HCEC 1CT (cell line): ENCODE results near the gene ATXN7L1.

ENCODE experiments used
- DNase-seq: peaks from one replicate; pipeline ENCODE4 v3.0.0-alpha.2; 2017

Gene ATXN7L1

DNA sequence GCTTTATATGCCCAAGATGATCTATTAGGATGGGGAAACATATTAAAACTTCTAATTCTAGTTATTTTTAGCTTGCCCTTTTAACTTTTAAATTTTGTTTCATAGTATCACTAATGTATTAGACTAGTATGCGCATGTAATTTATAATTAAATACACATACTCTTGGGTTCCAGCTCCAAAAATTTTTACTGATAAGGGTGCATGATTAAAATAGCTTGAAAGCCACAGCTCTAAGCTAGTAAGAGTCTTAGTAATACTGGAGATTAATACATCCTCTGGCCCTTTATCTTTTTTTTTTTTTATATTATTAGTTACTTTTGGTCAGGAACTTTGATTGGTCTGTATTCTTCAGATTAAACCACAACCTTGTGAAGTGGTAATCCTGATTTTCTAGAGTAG is 53.6 kb downstream of the ATXN7L1 start:
- no peak for DNase-seq

DNA sequence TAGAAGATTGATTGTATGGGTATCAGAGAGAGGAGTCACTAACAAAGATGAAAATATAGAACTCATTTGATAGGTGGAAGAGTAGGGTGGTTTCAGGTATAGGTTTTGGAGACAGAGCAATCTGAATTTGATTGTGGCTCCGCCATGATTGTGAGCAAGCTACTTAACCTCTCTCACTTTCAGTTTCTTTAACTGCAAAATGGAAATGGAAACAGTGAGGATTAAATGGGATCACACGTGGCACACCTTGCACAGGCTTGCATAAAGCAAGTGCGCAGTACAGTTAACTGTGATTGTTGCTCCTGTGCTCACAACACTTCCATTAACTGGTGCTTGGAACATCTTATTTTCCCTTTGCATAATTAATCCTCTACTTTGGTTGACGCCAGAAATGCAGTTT is 54.9 kb downstream of the ATXN7L1 start:
- no peak for DNase-seq

DNA sequence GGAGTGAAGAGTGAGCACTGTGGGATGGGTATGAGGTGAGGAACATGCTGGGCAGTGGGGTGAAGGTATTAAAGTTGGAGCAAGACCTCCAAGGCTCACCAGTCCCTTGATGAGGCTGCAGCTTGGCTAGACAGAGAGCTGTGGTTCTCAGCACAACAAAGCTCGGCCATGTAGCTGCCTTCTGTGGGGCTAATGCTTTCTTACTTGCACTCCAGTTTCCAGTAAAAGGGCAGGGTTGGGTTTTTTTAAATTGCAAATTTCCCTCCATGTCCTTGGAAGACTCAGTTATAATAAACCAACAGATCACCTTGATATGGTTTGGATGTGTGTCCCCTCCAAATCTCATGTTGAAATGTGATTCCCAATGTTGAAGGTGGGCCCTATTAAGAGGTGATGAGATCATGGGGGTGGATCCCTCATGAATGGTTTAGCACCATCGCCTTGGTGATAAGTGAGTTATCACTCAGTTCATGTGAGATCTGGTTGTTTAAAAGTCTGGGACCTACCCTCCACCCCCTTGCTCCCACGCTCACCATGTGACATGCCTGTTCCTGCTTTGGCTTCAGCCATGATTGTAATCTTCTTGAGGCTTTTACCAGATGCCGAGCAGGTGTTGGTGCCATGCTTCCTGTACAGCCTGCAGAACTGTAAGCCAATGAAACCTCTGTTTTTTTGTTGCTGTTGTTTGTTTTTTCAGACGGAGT is 55.9 kb downstream of the ATXN7L1 start:
- no peak for DNase-seq

DNA sequence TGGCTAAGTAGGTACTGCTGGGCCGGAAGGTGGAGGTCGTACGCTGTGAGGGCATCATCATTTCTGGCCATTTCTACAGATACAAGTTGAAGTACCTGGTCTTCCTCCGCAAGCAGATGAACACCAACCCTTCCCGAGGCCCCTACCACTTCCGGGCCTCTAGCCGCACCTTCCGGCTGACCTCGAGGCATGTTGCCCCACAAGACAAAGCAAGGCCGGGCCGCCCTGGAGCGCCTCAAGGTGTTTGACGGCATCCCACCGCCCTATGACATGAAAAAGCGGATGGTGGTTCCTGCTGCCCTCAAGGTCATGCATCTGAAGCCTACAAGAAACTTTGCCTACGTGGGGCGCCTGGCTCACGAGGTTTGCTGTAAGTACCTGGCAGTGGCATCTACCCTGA is 56.8 kb downstream of the ATXN7L1 start:
- no peak for DNase-seq

DNA sequence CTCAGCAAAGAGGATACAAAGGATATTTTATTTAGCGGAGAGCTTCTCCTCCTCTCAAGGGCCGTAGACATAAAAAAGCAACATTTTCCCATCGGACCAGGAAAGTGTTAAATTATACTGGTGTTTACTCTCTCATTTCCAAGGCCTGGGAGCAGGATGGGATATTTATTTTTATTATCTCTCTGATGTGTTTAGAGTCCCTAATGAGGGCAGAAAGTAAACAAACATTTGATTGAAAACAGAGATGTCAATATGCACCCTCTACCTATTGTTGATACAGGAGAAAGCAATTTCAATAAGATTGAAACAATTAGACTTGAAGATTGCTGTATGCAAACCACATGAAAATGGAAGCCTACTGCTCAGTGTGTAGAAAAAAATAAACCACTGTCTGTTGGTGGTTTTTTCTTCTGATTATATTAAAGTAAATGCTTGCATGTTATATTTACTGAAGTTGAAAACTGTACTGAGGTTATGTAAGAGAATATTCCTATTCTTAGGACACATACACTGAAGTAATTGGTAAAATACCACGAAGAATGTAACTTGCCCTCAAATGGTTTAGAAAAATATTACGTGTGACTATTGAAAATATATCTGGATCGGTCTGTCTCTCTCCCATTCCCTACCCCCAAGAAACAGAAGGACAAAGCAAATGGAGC is 59.3 kb downstream of the ATXN7L1 start:
- no peak for DNase-seq

DNA sequence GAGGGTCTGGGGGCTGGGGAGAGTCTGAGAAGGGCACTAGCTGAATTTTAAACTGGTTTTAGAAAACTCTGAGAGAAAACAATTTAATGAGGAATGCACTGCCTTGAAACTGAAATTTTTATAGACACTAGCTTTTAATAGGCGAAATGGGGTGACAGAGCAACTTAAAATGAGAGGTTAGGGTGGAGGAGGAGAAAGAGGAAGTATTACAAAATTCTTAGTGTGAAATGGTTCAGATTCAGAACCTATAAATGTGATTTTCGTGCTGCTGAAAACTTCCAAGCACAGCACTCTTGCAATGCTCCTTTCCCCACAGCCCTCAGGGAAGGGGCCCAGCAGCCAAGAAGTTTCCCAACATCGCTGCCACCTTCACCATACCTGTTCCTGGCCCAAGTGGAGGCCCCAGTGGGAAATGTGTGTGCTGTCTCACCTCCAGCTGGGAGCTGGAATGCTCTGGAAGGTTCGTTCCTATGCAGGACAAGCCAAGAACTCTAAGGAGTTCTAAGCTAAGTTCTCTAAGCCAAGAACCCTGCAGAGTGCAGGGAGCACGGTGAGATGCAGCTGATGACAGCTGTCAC is 60.0 kb downstream of the ATXN7L1 start:
- DNase-seq, result no peak

DNA sequence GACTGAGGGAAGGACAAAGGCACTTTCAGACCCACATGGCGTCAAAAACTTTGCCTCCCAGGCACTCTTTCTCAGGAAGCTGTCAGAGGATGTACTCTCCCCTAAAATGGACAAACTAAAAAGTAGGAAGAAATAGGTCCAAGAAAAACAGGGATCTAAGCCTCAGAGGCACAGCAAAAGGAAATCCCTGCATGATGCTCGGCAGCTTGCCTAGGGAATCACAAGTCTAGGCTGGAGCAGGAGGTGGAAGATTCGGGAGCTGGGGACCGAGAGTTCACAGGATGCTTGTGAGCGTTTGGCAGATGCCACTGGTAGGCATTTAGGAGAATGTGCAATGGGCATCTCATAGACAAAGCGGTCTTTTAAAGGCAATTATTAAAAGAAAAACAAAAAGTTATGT is 60.8 kb downstream of the ATXN7L1 start:
- DNase-seq, result no peak

DNA sequence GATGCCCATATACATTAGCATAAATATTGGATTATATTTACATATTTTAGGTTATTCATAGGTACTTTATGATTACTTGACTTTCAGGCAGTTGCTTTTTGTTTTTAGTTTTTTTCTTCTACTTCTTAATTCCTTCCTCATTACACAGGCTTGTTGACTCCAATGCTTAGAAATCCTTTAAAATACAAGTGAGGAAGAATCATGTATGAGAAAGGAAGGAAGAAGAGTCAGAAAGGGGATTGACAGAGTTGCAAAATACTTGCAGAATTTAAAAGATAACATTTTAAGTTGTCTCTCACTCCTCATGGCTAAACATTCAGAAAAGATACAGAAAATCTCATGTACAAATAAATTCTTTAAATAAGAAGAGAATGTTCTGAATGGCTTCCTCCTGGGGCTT is 61.9 kb downstream of the ATXN7L1 start:
- no peak for DNase-seq

DNA sequence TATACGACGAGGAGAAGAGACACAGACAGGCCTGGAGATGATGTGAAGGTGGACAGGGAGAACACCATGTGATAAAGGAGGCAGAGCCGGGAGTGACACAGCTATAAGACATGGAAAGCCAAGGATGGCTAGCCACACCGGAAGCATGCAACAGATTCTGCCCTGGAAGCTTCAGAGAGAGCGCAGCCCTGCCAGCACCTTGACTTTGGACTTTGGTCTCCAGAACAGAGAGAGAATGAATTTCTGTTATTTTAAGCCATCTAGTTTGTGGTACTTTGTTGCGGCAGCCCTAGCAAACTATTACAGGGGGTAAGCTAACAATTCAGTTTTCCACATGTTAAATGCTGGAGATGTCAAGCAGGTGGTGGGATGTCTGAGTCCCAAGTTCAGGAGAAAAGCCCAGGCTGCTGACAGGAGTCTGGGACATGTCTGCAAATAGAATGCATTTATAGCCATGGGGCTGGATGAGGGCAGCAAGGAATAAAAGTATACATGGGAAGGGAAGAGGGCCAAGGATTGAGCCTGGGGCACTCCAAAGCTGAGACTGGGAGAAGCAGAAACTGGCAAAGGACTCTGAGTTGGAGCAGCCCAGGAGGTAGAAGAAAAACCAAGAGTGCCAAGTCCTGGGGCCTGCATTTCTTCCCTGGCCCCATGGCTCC is 65.1 kb downstream of the ATXN7L1 start:
- DNase-seq, result no peak

DNA sequence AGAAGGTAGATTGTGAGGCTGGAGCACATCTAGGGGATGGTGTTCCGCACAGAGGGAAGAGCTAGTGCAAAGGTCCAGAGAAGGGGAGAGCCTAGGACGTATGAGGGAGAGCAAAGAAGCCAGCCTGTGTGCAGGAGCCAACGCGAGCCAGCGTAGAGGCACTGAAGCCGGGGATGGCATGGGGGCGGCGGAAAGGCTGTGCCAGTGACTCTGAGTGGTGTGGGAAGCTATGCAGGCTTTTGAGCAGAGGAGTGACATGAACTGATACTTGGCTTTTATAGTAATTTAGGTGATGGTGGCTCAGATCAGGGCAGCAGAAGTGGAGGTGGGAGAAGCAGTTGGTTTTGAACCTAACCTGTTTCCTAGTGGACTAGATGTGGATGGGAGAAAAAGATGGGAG is 65.8 kb downstream of the ATXN7L1 start:
- no peak for DNase-seq

DNA sequence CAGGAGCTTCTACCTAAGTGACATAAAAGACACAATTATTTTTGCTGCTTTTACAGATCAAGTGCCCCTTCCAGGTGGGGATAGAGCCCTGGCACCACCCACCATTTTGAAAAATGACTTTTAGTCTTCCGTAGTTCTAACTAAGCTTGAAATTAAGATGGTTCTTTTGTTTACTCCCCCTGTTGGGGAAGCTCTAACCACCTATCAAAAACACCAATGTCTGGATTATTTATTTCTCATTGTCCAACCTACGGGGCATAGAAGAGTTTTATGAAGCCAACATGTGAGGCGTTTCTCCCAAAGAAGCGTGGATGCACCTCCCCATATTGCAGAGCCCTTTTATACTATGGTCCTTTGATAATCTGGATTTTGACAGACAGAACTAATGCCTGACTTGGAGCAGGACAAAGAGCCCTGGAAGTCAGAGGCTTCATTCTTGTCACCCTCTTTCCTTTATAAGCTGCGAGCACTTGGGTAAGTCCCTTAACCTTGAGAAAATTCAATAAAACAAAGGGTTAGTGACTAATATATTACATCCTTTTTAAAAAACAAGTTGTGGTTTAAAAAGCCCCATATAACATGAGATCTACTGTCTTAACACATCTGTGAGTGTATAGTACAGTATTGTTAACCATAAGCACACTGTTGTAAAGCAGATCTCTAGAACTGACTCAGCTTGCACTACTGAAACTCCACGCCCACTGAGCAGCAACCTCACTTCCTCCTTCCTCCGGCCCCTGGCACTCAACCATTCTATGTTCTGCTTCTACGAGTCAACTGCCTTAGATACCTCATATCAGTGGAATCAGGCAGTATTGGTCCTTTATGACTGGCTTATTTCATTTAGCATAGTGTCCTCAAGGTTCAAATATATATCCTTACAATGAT is 67.5 kb downstream of the ATXN7L1 start:
- peak; percentile 84 for DNase-seq

DNA sequence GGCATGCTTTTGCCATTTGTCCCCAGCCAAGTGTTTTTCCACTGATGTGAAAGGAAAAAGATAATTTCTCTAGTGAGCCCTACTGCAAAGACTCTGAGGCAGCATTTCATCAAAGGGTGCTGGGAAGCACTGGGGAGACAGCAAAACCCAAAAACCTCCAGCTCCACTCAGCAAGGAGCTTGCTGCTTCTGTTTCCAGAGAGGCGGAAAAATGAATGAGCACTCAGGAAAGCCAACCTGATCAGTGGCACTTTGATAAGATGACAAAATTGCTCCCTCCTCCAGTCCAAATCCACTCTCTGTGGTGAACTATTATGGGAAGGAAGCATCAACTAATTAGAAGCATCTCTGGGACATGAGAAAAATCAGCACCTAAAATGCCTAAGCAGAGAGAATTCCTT is 68.2 kb downstream of the ATXN7L1 start:
- no peak for DNase-seq

DNA sequence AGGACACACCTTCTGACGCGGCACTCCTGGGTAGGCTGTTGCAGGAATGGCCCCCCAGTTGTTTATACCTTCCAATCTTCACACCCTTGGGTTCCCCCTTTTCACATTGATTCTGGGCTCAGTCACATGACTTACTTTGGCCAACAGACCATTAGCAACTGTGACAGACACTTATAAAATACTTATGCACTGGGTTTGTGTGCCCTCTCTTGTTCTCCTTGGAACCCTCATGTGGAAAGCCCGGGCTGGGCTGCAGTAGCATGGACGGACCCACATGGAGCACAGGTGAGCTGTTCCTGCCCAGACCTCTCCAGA is 69.0 kb downstream of the ATXN7L1 start:
- no peak for DNase-seq

DNA sequence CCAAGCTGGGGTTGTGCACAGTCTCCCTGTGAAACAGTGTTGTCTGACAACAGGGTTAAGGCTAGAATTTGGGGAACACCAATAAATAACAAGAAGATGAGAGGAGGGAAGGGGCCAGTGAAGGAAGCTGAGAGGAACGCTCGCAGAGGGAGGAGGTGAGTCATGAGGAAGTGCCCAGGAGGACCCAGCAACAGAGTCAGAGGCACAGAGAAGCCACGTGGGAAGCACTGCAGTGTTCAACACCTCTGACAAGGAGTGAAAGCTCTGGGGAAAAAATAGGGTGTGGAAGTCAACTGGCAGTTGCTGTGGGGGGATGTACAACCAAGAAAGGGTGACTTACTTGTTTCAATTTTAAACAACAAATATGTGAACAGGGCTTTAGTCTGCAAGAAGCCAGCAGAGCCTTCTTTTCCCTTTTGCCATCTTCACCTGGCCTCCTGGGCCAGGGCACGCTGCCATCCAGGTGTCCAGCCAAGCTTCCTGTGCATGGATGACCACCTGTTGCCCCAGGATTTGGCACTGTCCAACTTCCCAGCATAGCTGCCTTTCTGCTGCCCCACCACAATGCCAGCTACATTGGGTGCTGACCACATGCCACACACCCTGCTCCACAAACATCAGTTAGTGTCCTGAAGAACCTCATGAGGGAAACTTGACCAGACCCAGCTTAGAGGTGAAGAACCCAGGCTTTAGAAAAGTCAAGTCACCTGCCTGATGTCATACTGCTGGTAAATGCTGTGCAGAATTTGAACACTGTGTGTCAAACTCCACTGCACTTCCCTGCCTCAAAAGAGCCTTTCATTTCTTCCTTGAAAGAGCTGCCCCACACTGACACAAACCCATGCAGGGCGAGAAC is 69.6 kb downstream of the ATXN7L1 start:
- peak; percentile 74 for DNase-seq

DNA sequence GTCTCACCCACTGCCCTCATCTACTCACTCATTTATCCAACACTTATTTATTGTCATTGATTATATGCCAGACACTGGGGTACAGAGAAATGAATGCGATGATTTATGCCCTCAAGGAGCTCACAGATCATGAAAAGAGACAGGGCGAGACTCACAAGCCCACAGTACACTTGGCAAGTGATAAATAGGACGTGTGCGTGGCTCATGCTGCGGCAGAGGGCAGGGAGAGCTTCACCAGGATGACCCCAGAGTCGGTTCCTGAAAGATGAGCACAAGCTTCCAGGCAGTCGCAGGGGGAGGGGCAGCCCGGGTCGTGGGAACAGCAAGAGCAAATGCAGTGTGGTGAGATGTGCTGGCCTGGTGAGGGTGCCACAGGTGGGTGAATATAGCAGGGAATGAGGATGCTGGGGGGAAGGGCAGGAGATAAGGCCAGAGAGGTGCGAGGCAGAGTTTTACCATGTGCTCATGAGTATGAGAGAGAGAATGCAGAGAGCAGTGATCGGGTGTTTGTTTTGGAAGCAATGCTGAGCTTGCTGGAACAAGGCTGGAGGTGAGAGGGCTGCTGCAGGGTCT is 70.9 kb downstream of the ATXN7L1 start:
- DNase-seq, result no peak

DNA sequence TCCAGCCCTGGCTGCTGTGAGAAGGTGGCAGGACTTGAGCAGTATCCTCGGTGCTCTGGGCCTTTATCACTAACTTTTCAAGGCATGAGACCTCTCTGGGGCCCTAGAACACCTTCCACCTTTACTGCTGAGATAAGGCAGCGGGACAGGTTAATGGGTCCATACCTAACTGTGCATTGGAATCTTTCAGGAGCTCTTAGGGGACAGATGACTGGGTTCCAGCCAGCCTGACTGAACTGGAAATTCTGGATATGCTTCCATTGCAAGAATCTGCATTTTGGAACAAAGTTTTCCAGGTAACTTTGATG is 73.0 kb downstream of the ATXN7L1 start:
- no peak for DNase-seq

DNA sequence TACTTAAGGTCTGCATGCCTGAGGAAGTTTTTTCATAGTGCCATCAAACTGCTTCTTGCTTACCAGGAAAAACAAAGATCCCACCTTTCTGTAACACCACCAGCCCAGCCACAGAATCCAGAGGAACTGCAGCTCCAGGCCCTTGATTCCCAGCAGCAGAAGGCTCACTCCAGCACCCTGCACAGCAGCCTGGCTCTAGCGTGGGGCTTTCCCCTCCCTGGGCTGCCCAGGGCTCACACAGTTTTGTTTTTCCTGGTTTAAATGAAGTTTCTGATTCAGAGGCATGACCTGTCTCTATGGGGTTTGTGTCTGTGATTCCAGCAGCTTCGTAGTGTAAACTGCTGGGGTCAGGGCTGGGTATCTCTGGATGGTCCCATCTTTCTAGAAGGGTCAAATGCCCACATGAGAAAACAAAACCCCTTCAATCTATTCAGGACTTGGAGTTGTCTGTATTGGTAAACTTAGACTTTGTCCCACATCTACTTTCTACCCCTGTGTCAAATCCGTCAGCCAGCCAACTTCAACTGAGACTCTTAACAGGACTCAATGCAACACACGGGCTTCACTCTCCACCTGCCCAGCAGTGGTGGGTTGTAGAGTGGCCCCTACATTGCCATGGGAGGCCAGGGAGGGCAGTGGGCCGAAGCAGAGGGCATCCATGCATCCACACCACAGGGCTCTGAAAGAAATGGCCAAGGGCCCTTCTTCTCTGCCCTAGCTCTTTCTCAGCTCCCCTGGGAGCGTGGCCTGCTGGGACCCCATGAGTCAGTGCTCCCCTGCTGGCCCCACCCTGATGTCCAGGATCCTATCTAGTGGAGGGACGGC is 73.6 kb downstream of the ATXN7L1 start:
- no peak for DNase-seq

DNA sequence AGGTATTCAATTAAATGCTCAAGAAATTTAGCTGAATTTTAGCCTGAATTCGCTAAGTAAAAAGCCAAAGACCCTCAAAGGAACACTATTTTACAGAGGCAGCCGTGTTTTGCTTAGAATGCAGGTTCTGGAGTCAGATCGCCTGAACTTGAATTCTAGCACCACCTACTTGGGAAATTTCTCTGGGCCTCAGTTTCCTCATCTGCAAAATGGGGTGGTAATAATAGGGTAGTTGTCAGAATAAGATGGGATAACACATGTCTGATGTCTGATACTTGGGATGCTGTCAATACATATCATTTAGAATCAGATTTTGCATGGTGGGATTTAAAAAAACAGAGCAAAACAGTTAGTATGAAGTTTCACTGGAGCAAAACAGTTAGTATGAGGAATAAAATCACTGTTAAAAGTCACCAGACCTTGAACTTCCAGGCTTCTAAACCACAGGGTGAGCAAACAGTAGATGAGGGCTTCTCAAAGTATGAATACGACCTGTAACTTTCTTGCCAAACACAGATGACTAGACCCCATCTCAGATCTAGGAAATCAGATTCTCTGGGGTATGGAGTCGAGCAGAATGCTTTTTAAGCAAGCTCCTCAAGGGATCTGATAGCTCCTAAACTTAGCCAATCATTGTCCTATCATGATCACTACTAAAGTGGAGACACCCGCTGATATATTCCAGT is 75.4 kb downstream of the ATXN7L1 start:
- DNase-seq, result no peak

DNA sequence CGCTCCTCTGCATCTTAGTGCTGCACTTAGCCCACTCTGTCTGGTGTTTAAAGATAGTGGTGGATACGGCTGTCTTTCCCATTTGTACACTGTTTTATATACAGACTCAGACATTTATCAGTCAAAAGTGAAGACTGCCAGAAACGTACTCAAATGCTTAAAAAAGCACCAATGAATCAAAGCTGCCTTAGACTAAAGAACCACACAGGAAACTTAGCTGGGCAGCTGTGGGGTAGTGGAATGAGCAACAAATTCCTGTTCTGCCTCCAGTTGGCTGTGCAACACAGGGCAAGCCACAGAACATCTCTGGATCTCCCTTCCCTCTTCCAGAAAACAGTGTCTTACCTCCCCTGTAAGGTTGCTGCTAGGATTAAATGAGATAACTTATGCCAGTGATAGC is 76.0 kb downstream of the ATXN7L1 start:
- DNase-seq, result peak; percentile 15

DNA sequence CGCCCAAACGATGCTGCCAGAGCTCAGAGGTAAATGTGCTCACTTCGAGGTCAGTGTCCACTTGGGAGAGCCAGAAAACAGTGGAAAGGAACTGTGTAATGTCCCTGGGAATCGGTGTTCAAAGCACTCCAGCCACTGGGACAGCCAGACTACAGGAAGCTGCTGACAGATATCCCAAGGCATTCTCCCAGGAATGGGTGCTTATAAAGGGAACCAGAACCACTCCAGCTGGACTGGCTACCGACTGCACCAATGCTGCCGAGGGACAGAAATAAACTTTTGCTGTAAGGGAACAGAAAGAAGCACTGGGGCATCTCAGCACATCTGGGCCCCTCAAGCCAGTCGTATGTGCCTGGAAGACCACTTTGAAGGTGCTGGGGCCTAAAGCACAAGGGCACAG is 76.7 kb downstream of the ATXN7L1 start:
- no peak for DNase-seq
